GM18526 (cell line): ENCODE results near the gene NEGR1.

ENCODE experiments used
- POLR2A ChIP-seq: IDR thresholded peaks from 3 replicates; pipeline ENCODE4 v1.6.1; 2011; ENCODE audit not compliant: insufficient read length; ENCODE audit errors: extremely low read depth

The NEGR1 gene

GRCh38 chr1:71956613-71957285 is 325.6 kb downstream of the NEGR1 start:
- TF ChIP-seq POLR2A, result no peak

- TF ChIP-seq POLR2A, result no peak
Observed at GRCh38 chr1:71950579-71950978, 331.8 kb downstream of the NEGR1 start.

GRCh38 chr1:71949681-71950080 is 332.7 kb downstream of the NEGR1 start:
- no peak for TF ChIP-seq POLR2A

GRCh38 chr1:71948561-71948960 is 333.8 kb downstream of the NEGR1 start:
- no peak for TF ChIP-seq POLR2A

DNA sequence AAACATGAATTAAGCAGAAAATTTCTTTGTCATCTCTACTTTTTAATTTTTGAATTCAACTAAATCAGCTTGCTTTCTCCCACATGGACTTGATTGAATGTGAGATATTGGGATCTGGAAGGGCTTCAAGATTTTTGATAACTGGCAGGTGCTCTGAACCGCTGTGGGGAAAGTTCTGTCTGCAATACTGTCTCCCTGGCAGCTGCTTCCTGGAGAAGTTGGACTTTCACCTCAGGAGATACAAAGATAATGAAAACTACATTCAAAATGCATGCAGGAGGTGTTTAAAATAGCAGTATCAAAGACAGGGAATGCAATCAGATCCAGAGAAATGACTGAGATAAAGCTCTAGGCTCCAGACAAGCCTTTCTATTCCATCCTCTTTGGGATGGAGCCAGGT is 338.3 kb downstream of the NEGR1 start:
- TF ChIP-seq POLR2A, result no peak

GRCh38 chr1:71940261-71940660 is 342.1 kb downstream of the NEGR1 start:
- TF ChIP-seq POLR2A, result no peak

DNA sequence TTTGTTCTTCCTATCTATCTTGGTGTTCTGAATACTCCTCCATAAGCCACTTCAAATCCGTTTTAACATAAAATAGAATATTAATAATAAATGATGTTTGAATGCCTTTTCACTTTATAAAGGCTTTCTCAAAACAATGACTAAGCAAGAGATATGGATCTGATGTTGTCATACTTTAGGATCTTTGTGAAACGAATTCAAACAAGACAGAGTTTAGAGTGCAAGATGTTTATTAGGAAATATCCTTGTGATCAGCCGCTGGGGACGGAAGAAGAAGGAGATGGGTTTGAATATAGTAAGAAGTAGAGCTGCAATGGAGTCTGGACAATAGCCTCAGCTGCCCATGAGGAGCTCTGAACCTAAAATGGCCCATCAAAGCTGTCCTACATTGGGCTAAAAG is 351.8 kb downstream of the NEGR1 start:
- no peak for TF ChIP-seq POLR2A

DNA sequence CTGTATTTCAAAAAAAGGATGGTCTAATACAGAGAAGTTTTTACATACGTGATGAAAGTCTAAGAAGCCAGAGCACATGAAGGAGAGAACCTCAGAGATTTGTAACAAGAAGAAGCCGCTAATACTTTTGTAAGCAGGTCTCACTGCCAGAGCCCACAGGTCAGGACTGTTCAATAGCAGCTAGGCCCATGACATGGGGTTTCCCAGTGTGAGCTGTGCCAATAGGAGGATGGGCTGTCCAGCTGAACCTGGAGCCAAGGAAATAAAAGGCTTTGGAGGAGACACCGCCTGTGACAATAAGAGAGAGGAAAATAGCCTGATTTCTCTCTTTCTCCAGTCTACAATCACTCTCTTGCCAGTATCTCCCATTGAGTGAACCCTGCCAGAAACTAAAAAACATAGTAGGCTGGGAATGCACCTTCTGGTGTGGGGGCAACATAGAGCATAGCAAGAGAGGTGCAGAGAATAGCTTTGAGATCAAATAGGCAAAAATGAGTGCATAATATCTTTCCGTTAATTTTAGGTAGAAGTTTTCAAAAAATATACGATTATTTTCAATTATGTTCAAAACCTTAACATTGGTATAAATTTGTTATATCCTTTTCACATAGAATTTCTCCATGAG is 360.3 kb downstream of the NEGR1 start:
- no peak for TF ChIP-seq POLR2A

DNA sequence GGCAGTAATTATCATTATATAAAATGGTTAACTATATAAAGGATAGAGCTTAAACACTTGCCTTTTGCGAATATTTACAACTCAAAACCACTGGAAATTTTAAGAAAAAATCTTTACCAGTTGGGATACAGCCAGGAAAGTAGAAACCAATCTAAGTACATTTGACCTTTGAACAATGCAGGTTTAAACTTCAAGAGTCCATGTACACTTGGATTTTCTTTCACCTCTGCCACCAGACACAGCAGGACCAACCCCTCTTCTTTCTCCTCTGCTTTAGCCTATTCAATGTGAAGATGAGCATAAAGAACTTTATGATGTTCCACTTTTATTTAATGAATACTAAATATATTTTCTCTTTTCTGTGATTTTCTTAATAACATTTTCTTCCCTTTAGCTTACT is 361.1 kb downstream of the NEGR1 start:
- no peak for TF ChIP-seq POLR2A

GRCh38 chr1:71920556-71920955 is 361.8 kb downstream of the NEGR1 start:
- no peak for TF ChIP-seq POLR2A

DNA sequence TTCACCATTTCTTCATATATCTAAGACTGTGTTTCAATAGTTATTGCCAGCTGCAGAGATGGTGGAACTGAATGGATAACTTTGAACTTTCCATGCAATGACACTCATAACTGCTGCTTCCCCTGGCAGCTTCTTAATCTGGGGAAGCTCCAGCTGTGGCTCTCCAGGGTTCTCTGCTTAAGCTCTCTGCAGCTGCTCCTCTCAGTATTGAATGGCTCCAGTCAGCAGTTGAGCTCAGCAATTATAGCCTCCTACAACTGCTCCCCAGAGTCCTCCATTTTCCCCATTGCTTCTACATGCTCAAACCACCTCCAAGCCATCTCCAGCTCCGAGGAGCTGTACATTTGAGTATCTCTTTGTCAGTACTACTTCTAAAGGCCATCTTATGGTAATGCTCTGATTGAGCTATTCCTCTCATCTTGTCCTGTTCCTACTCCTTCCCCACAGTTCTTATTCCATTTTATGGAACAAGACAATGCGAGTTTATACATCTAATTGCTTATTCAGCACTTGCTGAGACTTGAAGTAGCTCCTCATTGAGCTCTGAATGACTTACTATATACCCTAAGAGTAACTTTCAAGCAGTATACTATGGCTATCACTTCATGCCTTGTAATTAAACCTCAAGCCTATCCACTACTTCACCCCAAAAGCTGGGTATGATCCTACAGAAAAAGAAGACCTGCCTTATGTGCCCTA is 362.4 kb downstream of the NEGR1 start:
- TF ChIP-seq POLR2A, result no peak

GRCh38 chr1:71918630-71919029 is 363.7 kb downstream of the NEGR1 start:
- no peak for TF ChIP-seq POLR2A

GRCh38 chr1:71916894-71917293 is 365.4 kb downstream of the NEGR1 start:
- no peak for TF ChIP-seq POLR2A

DNA sequence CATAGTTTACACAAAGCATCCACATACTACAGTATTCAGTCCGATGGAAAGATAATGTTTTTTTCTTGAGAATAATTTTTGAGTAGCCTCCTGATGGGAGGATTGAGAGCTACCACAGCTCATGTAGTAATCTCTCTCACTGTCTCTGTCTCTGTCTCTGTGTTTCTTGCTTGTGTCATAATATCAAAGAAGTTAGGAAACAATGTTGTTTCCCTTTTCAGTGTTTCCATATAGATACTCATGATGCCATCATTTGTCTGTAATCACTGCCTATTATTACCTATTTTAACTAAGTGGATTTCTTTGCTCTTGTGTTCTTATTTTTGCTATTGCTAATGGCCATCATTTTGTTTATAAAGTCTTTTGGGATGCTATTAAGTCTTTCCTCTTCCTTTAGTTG is 367.7 kb downstream of the NEGR1 start:
- TF ChIP-seq POLR2A, result no peak

GRCh38 chr1:71908871-71909390 is 373.4 kb downstream of the NEGR1 start:
- TF ChIP-seq POLR2A, result no peak

DNA sequence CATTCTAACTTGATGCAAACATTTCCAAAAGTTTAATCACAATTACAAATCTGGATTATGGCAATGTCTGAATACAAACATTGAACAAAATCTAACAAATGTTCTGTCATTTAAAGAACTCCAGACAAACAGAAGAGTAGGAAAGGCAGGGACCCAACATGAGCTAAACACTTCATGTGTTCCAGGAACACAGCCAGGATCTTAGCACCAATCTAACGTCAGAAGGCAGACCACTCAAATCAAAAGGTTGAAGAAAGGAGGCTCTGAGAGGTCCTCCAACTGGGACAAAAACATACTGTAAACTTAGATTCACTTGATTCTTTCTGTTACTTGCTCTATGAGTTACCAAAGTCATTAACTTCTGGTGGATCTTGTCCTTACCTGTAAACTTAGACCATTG is 374.0 kb downstream of the NEGR1 start:
- TF ChIP-seq POLR2A, result no peak

- TF ChIP-seq POLR2A, result no peak
Observed at GRCh38 chr1:71899881-71900280, 382.5 kb downstream of the NEGR1 start.

DNA sequence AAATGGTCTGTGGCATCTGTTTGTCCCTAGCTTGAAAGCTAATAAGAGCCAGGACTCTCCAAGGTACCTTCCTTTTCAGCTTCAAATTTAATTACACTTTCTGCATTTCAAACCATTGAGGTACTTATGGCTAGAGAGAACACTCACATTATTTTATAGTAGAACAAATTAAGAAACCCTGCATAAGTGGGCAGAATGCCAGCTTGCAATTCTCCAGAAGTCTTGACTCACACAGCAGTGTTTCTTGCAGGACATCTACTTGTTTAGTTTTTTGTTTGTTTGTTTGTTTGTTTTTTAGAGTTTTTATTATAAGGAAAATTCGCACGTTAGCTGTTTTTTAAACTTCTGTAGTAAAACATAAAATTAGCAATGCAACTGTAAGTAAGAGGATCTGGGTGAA is 397.2 kb downstream of the NEGR1 start:
- TF ChIP-seq POLR2A, result no peak
